ENCODE results near the gene KLHL21. TPM values are rescaled to one million over a fixed set of nuclear protein-coding genes. Genes with fewer than 3 reads are reported as not detected.

KLHL21 gene
- total and polyA plus RNA-seq, 4 donors: 8.7 to 30.4 (median 16.6) TPM

GRCh38 chr1:6612641-6613360 is 10.1 kb upstream of the KLHL21 start:
- H3K9ac ChIP-seq (ENCODE audit: low read depth in 1 of 2, low read length in 2 of 2): peak overlapping the region; percentile 44 to 95
- H3K27me3 ChIP-seq (ENCODE audit: control insufficient read depth in 4 of 4, insufficient read depth in 4 of 4, low read length in 3 of 4): no peaks in the 10 kb centered on the region
- peaks cover 0 to 1% (median 0%) of the 10 kb centered on the region in 4 donors for H3K36me3 ChIP-seq (ENCODE audit: control insufficient read depth in 4 of 4, insufficient read depth in 3 of 4, low read depth in 1 of 4, low read length in 3 of 4)
- no peak for DNase-seq (ENCODE audit: low spot score)
- no peak for TF ChIP-seq FOXA2 (IDR thresholded peaks at IDR 0.05)
- no peak for TF ChIP-seq HNF4A (conservative IDR thresholded peaks at IDR 0.05)
- peak; percentile 39 for TF ChIP-seq TAF1 (conservative IDR thresholded peaks at IDR 0.05)
- TF ChIP-seq NR2F2 (IDR thresholded peaks at IDR 0.05): no peak
- TF ChIP-seq, protein P1, sequence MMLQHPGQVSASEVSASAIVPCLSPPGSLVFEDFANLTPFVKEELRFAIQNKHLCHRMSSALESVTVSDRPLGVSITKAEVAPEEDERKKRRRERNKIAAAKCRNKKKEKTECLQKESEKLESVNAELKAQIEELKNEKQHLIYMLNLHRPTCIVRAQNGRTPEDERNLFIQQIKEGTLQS (IDR thresholded peaks at IDR 0.05): no peak
- TF ChIP-seq, protein P2, sequence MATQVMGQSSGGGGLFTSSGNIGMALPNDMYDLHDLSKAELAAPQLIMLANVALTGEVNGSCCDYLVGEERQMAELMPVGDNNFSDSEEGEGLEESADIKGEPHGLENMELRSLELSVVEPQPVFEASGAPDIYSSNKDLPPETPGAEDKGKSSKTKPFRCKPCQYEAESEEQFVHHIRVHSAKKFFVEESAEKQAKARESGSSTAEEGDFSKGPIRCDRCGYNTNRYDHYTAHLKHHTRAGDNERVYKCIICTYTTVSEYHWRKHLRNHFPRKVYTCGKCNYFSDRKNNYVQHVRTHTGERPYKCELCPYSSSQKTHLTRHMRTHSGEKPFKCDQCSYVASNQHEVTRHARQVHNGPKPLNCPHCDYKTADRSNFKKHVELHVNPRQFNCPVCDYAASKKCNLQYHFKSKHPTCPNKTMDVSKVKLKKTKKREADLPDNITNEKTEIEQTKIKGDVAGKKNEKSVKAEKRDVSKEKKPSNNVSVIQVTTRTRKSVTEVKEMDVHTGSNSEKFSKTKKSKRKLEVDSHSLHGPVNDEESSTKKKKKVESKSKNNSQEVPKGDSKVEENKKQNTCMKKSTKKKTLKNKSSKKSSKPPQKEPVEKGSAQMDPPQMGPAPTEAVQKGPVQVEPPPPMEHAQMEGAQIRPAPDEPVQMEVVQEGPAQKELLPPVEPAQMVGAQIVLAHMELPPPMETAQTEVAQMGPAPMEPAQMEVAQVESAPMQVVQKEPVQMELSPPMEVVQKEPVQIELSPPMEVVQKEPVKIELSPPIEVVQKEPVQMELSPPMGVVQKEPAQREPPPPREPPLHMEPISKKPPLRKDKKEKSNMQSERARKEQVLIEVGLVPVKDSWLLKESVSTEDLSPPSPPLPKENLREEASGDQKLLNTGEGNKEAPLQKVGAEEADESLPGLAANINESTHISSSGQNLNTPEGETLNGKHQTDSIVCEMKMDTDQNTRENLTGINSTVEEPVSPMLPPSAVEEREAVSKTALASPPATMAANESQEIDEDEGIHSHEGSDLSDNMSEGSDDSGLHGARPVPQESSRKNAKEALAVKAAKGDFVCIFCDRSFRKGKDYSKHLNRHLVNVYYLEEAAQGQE (IDR thresholded peaks at IDR 0.05): peak; percentile 9
- no peak for TF ChIP-seq GABPA (IDR thresholded peaks at IDR 0.05 in 1 of 2, conservative IDR thresholded peaks at IDR 0.05 in 1 of 2)
- TF ChIP-seq MAX (IDR thresholded peaks at IDR 0.05): no peak
- TF ChIP-seq SP1 (IDR thresholded peaks at IDR 0.05): peak; percentile 27
- no peak for TF ChIP-seq JUND (IDR thresholded peaks at IDR 0.05)
- TF ChIP-seq FOXA1 (IDR thresholded peaks at IDR 0.05): no peak
- no peak for TF ChIP-seq EGR1 (IDR thresholded peaks at IDR 0.05; ENCODE audit: low read depth in 2 of 2)
- no peak for TF ChIP-seq RXRA (IDR thresholded peaks at IDR 0.05)
- TF ChIP-seq RAD21 (IDR thresholded peaks at IDR 0.05): peak in 1 of 2 donors; percentile 36
- TF ChIP-seq, protein P3, sequence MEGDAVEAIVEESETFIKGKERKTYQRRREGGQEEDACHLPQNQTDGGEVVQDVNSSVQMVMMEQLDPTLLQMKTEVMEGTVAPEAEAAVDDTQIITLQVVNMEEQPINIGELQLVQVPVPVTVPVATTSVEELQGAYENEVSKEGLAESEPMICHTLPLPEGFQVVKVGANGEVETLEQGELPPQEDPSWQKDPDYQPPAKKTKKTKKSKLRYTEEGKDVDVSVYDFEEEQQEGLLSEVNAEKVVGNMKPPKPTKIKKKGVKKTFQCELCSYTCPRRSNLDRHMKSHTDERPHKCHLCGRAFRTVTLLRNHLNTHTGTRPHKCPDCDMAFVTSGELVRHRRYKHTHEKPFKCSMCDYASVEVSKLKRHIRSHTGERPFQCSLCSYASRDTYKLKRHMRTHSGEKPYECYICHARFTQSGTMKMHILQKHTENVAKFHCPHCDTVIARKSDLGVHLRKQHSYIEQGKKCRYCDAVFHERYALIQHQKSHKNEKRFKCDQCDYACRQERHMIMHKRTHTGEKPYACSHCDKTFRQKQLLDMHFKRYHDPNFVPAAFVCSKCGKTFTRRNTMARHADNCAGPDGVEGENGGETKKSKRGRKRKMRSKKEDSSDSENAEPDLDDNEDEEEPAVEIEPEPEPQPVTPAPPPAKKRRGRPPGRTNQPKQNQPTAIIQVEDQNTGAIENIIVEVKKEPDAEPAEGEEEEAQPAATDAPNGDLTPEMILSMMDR (IDR thresholded peaks at IDR 0.05; ENCODE audit: low read depth, low read length, missing input control): no peak
- TF ChIP-seq YY1 (IDR thresholded peaks at IDR 0.05): peak; percentile 19
- no peak for TF ChIP-seq HNF4G (IDR thresholded peaks at IDR 0.05)
- no peak for TF ChIP-seq ZBTB33 (IDR thresholded peaks at IDR 0.05)
- H3K4me3 ChIP-seq (ENCODE audit: low read depth in 1 of 3, low read length in 3 of 3): peak overlapping the region; percentile 55 to 97 (median 78)
- no peaks in the 10 kb centered on the region for H3K9me3 ChIP-seq (ENCODE audit: control insufficient read depth in 4 of 4, low read length in 3 of 4)
- H3K4me1 ChIP-seq (ENCODE audit: control insufficient read depth in 4 of 4, insufficient read depth in 4 of 4, low read length in 3 of 4): peaks cover 4 to 11% (median 8%) of the 10 kb centered on the region in 4 donors
- peak overlapping the region; percentile 95 to 97 for H3K27ac ChIP-seq (ENCODE audit: low read depth in 1 of 2, low read length in 2 of 2)
- under 1% methylated on average over 67 of the region's 67 CpGs for WGBS
